HepG2 (cell line): Measurements from ENCODE around the gene CCDC85A. TPM values are rescaled to one million over a fixed set of nuclear protein-coding genes. Genes with fewer than 3 reads are reported as not detected.

Experiments used
- ATAC-seq: fragments of 200-7000 bp; cut with Tn5 transposase; 3 replicates; pipeline ENCODE4 v1.9.1; 2020; ENCODE audit warnings: mild to moderate bottlenecking, moderate library complexity
- BruUV-seq: library from RNA; stranded (reverse); fragments of 400-500 nt; replicated peaks from 2 replicates; lab custom pipeline; 2021; lab: Mats Ljungman, UMichigan
- CTCF ChIA-PET: fragments of 300-600 bp; formaldehyde crosslinking; extraction: SDS; loops from one replicate; lab custom pipeline; 2021; ENCODE audit warnings: low total read pairs, inconsistent platforms, low intra/inter-chr PET ratio; lab: Yijun Ruan, JAX
- POLR2A ChIA-PET: fragments of 350-600 bp; sonication (Branson Sonifier 250); formaldehyde crosslinking; loops from one replicate; lab custom pipeline; 2020; ENCODE audit warnings: antibody characterized with exemption, inconsistent platforms; lab: Yijun Ruan, JAX
- DNase-seq: peaks from one replicate; pipeline ENCODE4 v3.0.0-alpha.2; 2015; ENCODE audit warnings: low spot score
- FAIRE-seq: peaks from 3 replicates; lab custom pipeline; 2011; peaks lifted over from hg19 to GRCh38; lab: Jason Lieb, UNC
- H2AFZ ChIP-seq: one replicate; pipeline ENCODE4 v1.6.1; 2011; ENCODE audit warnings: low read length, inconsistent platforms
- H3K27ac ChIP-seq: fragments of 300-600 bp; 3 replicates; pipeline ENCODE4 v1.8.0; 2011; ENCODE audit warnings: mixed run types, mild to moderate bottlenecking, mixed read lengths, low read length, inconsistent platforms; ENCODE audit not compliant: insufficient read depth; ENCODE audit errors: extremely low read length
- H3K27me3 ChIP-seq, 2 experiments: fragments of 200-600 bp in 1 of 2; 2 replicates in 1 of 2; 3 replicates in 1 of 2; pipeline versions ENCODE4 v1.6.0 to v1.8.0; 2011; ENCODE audit warnings: low read length in 2 of 2, mild to moderate bottlenecking in 2 of 2, moderate library complexity in 2 of 2, inconsistent platforms in 1 of 2; ENCODE audit not compliant: insufficient read depth in 2 of 2, control insufficient read depth in 1 of 2
- H3K36me3 ChIP-seq, 2 experiments: fragments of 200-600 bp in 1 of 2; replicated peaks in 1 of 2; 2 replicates in 1 of 2; 3 replicates in 1 of 2; pipeline versions ENCODE4 v1.5.1 to v1.8.0; 2011; ENCODE audit warnings: low read length in 2 of 2, inconsistent platforms in 1 of 2; ENCODE audit not compliant: insufficient read depth in 2 of 2, control insufficient read depth in 1 of 2
- H3K4me1 ChIP-seq: 2 replicates; pipeline ENCODE4 v1.5.1; 2012; ENCODE audit warnings: low read length, inconsistent platforms; ENCODE audit not compliant: insufficient read depth
- H3K4me2 ChIP-seq: 2 replicates; pipeline ENCODE4 v1.6.0; 2011; ENCODE audit warnings: low read depth, low read length, inconsistent platforms
- H3K4me3 ChIP-seq, 3 experiments: fragments of 200-600 bp in 1 of 3; sonication (generic), shearing (Covaris generic) in 1 of 3; replicated peaks in 1 of 3; 2 replicates each; pipeline ENCODE4 v1.5.1; 2011 to 2016; ENCODE audit warnings: low read length in 3 of 3, inconsistent platforms in 2 of 3, low read depth in 2 of 3, mild to moderate bottlenecking in 2 of 3, control low read depth in 1 of 3, mixed read lengths in 1 of 3; ENCODE audit not compliant: insufficient read depth in 1 of 3
- H3K79me2 ChIP-seq: one replicate; pipeline ENCODE4 v1.6.1; 2011; ENCODE audit warnings: low read length, inconsistent platforms; ENCODE audit not compliant: insufficient read depth
- H3K9ac ChIP-seq: 2 replicates; pipeline ENCODE4 v1.6.0; 2011; ENCODE audit warnings: mild to moderate bottlenecking, low read depth, low read length, inconsistent platforms; ENCODE audit not compliant: insufficient read depth
- H3K9me3 ChIP-seq: 2 replicates; pipeline ENCODE4 v1.5.1; 2012; ENCODE audit warnings: mild to moderate bottlenecking, low read length
- H4K20me1 ChIP-seq: 2 replicates; pipeline ENCODE4 v1.6.0; 2011; ENCODE audit warnings: inconsistent platforms, mild to moderate bottlenecking, low read length, moderate library complexity; ENCODE audit not compliant: insufficient read depth
- DPF2 ChIP-seq: sonication (generic); formaldehyde crosslinking; IDR thresholded peaks from 2 replicates; pipeline ENCODE4 v1.4.0; 2020; ENCODE audit warnings: mild to moderate bottlenecking, low read depth, missing genetic modification reagents, borderline replicate concordance
- EEA1 ChIP-seq: sonication (generic); formaldehyde crosslinking; IDR thresholded peaks from 2 replicates; pipeline ENCODE4 v1.5.1; 2020; ENCODE audit warnings: mild to moderate bottlenecking, missing genetic modification reagents, borderline replicate concordance
- GATAD1 ChIP-seq: IDR thresholded peaks from 2 replicates; pipeline ENCODE4 v1.6.1; 2016; ENCODE audit warnings: missing genetic modification reagents, missing compliant biosample characterization
- MBD4 ChIP-seq: IDR thresholded peaks from 2 replicates; pipeline ENCODE4 v1.6.1; 2012; ENCODE audit warnings: low read length, inconsistent platforms, borderline replicate concordance
- MYC ChIP-seq: sonication (generic); formaldehyde crosslinking; IDR thresholded peaks from 2 replicates; pipeline ENCODE4 v1.9.0; 2021; ENCODE audit warnings: missing genetic modification reagents, borderline replicate concordance
- NCOA1 ChIP-seq: sonication (generic); formaldehyde crosslinking; IDR thresholded peaks from 2 replicates; pipeline ENCODE4 v1.9.0; 2021; ENCODE audit warnings: missing genetic modification reagents
- PRDM10 ChIP-seq: sonication (generic); formaldehyde crosslinking; IDR thresholded peaks from 2 replicates; pipeline ENCODE4 v1.4.0; 2020; ENCODE audit warnings: low read depth, missing genetic modification reagents
- SMAD1 ChIP-seq: sonication (generic); formaldehyde crosslinking; IDR thresholded peaks from 2 replicates; pipeline ENCODE4 v1.4.0; 2020; ENCODE audit warnings: missing genetic modification reagents, low read depth, mild to moderate bottlenecking, borderline replicate concordance
- SP4 ChIP-seq: sonication (generic); formaldehyde crosslinking; IDR thresholded peaks from 2 replicates; pipeline ENCODE4 v1.8.1; 2023; ENCODE audit warnings: mild to moderate bottlenecking, missing genetic modification reagents
- ZKSCAN5 ChIP-seq: sonication (generic); formaldehyde crosslinking; IDR thresholded peaks from 2 replicates; pipeline ENCODE4 v1.5.1; 2020; ENCODE audit warnings: mild to moderate bottlenecking, missing genetic modification reagents
- ZNF441 ChIP-seq: sonication (generic); formaldehyde crosslinking; IDR thresholded peaks from 2 replicates; pipeline ENCODE4 v1.7.0; 2021; ENCODE audit warnings: missing genetic modification reagents, borderline replicate concordance
- ZNF839 ChIP-seq: sonication (generic); formaldehyde crosslinking; IDR thresholded peaks from 2 replicates; pipeline ENCODE4 v1.4.0; 2020; ENCODE audit warnings: missing genetic modification reagents, mild to moderate bottlenecking, borderline replicate concordance
- ZSCAN5A ChIP-seq: sonication (generic); formaldehyde crosslinking; IDR thresholded peaks from 2 replicates; pipeline ENCODE4 v1.8.0; 2022; ENCODE audit warnings: mild to moderate bottlenecking, missing genetic modification reagents, borderline replicate concordance
- WGBS: methylation state at CpG from one replicate; pipeline ENCODE4 v1.1.6; 2017; ENCODE audit warnings: low lambda C conversion rate; 5-methylcytosine and 5-hydroxymethylcytosine counted together
- in situ Hi-C: cut with HindIII; loops from 2 replicates; pipeline ENCODE4 v1.10.0; 2017; ENCODE audit warnings: low pct_unique_long_range_greater_than_20kb; ENCODE audit not compliant: extremely low pct_ligation_motif_present
- intact Hi-C: fragments of 100-400 bp; cut with micrococcal nuclease; formaldehyde crosslinking; loops from one replicate; pipeline ENCODE4 v1.10.0; 2022; ENCODE audit not compliant: unreplicated experiment
- polyA plus RNA-seq, 8 experiments: library from polyadenylated mRNA; depleted of rRNA in 3 of 8; stranded (reverse) in 7 of 8; unstranded in 1 of 8; fragments of >200 nt; fragmentation: Illumina TruSeq in 4 of 8; extraction: Trizol in 4 of 8; gene quantifications; 2 replicates each; pipeline versions ENCODE4 v1.2.1 to v1.2.3, GENCODE V29; 2011 to 2016; ENCODE audit warnings: low read depth in 4 of 8, missing spikeins in 1 of 8, mixed read lengths in 1 of 8; ENCODE audit not compliant: insufficient read depth in 1 of 8
- total RNA-seq, 5 experiments: library from RNA; depleted of rRNA; stranded (reverse); fragments of >200 nt; fragmentation: Illumina TruSeq; extraction: Trizol; gene quantifications; 2 replicates each; pipeline ENCODE4 v1.2.3, GENCODE V29; 2016; ENCODE audit warnings: low read depth in 1 of 5

Gene CCDC85A
- total and polyA plus RNA-seq, 2 of the 13 experiments (the other 11 are each of a cell fraction or from before 2014, with no cell fraction given) = not detected

- H3K79me2 ChIP-seq = no peaks in the 10 kb centered on the region
- no TSS peak for BruUV-seq
- H3K9ac ChIP-seq = no peak overlapping the region
- in situ Hi-C loops (loop anchor here (5.0 to 10.0 kb wide), 2 partner anchors 58 to 420 kb away; no protein-coding TSS in a partner anchor), intact Hi-C loops (no loop called here)
- no peaks in the 10 kb centered on the region for H4K20me1 ChIP-seq
- H2AFZ ChIP-seq = no peak overlapping the region
- CTCF ChIA-PET = no interaction called here
- FAIRE-seq = no peak
- WGBS = 0% methylated on average over 4 of the region's 4 CpGs
- H3K27ac ChIP-seq = no peak overlapping the region
- no peaks in the 10 kb centered on the region for H3K36me3 ChIP-seq
- 0 out of 5 replicates have a peak, but pooled peaks cover 0 to 4% of the 10 kb centered on the region in 2 experiments for H3K27me3 ChIP-seq
- no peak for DNase-seq
- no peak for ATAC-seq
- no peak overlapping the region for H3K4me3 ChIP-seq
- POLR2A ChIA-PET = no interaction called here
- H3K9me3 ChIP-seq = no peaks in the 10 kb centered on the region
- TF ChIP-seq EEA1 (CRISPR knock-in tag) (no peak), NCOA1 (CRISPR knock-in tag) (no peak), SMAD1 (CRISPR knock-in tag) (no peak), ZSCAN5A (CRISPR knock-in tag) (no peak), MYC (CRISPR knock-in tag) (no peak), ZKSCAN5 (CRISPR knock-in tag) (no peak), SP4 (CRISPR knock-in tag) (no peak), PRDM10 (CRISPR knock-in tag) (no peak), MBD4 (no peak), DPF2 (CRISPR knock-in tag) (no peak), ZNF441 (CRISPR knock-in tag) (no peak), GATAD1 (CRISPR knock-in tag) (no peak), ZNF839 (CRISPR knock-in tag) (no peak)
- H3K4me1 ChIP-seq = no peaks in the 10 kb centered on the region
- H3K4me2 ChIP-seq = no peak overlapping the region
Measured at GRCh38 chr2:56134861-56135260, 48.9 kb upstream of the CCDC85A start.
